Limb (tissue), 2 donors: ENCODE measurements around the gene PLAU.
"Not testable (repeated sequence)": the region's sequence is repeated elsewhere in the genome, so short reads cannot be mapped to it uniquely, and the experiment has no call there.

ENCODE experiments used
- DNase-seq, 2 donors: peaks; one replicate each; pipeline ENCODE4 v3.0.0-alpha.2; 2016; ENCODE audit errors: extremely low spot score in 2 of 2

PLAU gene

GRCh38 chr10:73950155-73950948 lies 39.4 kb downstream of the PLAU start:
- DNase-seq = peak; percentile 72 to 81

DNA sequence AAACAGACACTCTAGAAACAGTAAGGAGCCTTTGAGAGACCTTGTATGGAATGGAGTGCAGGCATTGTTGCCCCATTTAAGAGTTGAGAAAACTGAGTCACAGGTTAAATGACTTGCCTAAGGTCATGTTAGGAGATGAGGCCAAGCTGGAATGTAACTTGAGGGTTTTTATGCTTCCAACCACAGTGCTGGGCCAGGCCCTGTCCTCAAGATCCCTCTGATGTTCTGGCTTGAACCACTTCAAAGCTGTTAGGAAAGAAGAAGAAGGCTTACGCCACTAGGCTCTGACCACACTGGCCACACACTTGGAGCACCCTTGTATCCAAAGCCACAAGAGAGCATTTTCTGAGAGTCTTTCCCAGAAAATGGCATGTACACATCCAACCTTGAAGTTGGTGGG lies 42.7 kb downstream of the PLAU start:
- DNase-seq = no peak

GRCh38 chr10:73954737-73955136 lies 43.8 kb downstream of the PLAU start:
- no peak for DNase-seq

DNA sequence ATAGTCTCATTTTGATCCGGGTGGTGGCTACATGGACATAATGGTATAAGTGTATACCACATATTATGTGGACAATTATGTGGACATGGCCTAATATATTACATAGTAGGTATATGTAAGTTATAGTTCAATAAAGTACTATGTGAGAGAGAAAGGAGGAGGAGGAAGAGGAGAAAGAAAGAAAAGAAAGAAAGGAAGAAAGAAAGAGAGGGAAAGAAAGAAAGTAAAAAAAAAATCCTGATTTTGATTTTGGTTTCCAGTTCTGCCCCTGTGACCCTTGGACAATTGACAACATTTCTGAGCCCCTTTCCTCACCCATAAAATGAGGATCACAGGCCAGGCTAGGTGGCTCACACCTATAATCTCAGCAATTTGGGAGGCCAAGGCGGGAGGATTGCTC lies 44.8 kb downstream of the PLAU start:
- DNase-seq = no peak

GRCh38 chr10:73956476-73957359 lies 45.8 kb downstream of the PLAU start:
- peak in 1 of 2 donors; percentile 46 for DNase-seq

DNA sequence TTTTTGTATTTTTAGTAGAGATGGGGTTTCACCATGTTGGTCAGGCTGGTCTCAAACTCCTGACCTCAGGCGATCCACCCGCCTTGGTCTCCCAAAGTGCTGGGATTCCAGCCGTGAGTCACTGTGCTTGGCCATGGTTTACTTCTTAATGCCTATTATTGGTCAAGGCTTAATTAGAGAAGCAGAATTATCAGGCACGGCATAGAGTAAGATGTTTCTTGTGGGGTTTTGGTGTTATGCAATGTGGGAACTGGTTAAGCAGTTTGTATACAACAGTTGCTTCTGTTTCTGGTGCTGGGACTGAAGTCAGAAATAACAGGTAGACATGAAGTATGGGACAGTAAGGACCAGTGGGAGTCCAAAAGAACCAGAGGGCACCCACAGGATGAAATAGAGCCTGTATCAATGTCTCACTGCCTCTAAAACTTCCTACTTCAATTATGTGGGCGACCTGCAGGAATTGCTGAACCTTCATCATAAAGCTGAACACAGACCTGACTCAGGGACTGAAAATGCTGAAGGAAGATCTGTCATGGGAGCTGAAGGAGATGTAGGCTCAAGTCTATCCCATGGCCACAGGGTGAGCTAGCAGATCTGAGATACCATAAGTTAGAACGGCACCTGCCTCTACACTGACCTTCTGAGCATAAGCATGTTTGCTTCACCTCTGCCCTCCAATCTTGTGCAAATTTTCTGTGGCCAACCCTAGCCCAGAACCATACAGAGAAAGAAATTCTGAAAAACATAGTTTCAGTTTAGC lies 48.7 kb downstream of the PLAU start:
- no peak for DNase-seq

DNA sequence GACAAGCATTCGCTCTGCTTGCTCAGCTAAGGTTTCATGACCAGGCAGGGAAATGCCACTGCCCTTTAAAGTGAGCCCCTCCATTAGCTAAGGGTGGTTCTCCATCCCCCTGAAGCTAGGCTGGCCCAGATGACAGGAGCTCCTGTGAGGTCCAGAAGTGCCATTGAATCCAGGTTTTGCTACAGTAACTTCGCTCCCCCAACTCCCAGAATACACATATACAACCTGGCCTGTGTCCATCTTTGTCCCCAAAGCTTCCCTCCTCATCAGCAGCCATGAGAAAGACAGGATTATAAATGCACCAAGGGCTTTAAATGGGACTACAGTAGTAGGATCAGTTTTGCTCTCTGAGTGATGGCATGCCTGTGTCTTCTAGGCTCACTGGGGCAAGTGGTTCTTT lies 51.5 kb downstream of the PLAU start:
- DNase-seq = no peak

- not testable (repeated sequence) for DNase-seq
Observed at GRCh38 chr10:73963533-73963932, 52.6 kb downstream of the PLAU start.

GRCh38 chr10:73964743-73965142 lies 53.8 kb downstream of the PLAU start:
- DNase-seq = no peak

GRCh38 chr10:73965267-73965889 lies 54.4 kb downstream of the PLAU start:
- DNase-seq = not testable (repeated sequence)

GRCh38 chr10:73965890-73966768 lies 55.2 kb downstream of the PLAU start:
- DNase-seq = peak; percentile 79 to 89

GRCh38 chr10:73967022-73967429 lies 56.1 kb downstream of the PLAU start:
- no peak for DNase-seq
